Smooth muscle cell (in vitro differentiated cells): ENCODE results near the gene EYA2. TPM values are rescaled to one million over a fixed set of nuclear protein-coding genes. Genes with fewer than 3 reads are reported as not detected.

ENCODE experiments used
- DNase-seq: peaks from one replicate; lab custom pipeline; 2025; ENCODE audit not compliant: unreplicated experiment; lab: John Stamatoyannopoulos, UW
- H2AFZ ChIP-seq: fragments of 200-600 bp; sonication (generic); 2 replicates; pipeline ENCODE4 v1.6.0; 2016; ENCODE audit warnings: antibody characterized with exemption, low read depth, mild to moderate bottlenecking
- H3F3A ChIP-seq: fragments of 200-600 bp; sonication (generic); 2 replicates; pipeline ENCODE4 v1.6.0; 2017; ENCODE audit warnings: antibody characterized with exemption, low read depth
- H3K27ac ChIP-seq: fragments of 200-600 bp; sonication (generic); 2 replicates; pipeline ENCODE4 v1.5.1; 2016; ENCODE audit warnings: low read depth, mild to moderate bottlenecking
- H3K27me3 ChIP-seq: fragments of 200-600 bp; sonication (generic); 2 replicates; pipeline ENCODE4 v1.6.1; 2016; ENCODE audit warnings: low read depth, mild to moderate bottlenecking
- H3K36me3 ChIP-seq: fragments of 200-600 bp; sonication (generic); 2 replicates; pipeline ENCODE4 v1.5.1; 2016; ENCODE audit warnings: low read depth
- H3K4me1 ChIP-seq: fragments of 200-600 bp; sonication (generic); 2 replicates; pipeline ENCODE4 v1.5.1; 2016; ENCODE audit warnings: low read depth
- H3K4me2 ChIP-seq: fragments of 200-600 bp; sonication (generic); 2 replicates; pipeline ENCODE4 v1.6.0; 2016; ENCODE audit warnings: mild to moderate bottlenecking
- H3K4me3 ChIP-seq: fragments of 200-600 bp; sonication (generic); 2 replicates; pipeline ENCODE4 v1.5.1; 2016; ENCODE audit warnings: mild to moderate bottlenecking
- H3K79me2 ChIP-seq: fragments of 200-600 bp; sonication (generic); 2 replicates; pipeline ENCODE4 v1.6.0; 2016; ENCODE audit warnings: low read depth, mild to moderate bottlenecking
- H3K9ac ChIP-seq: fragments of 200-600 bp; sonication (generic); 2 replicates; pipeline ENCODE4 v1.6.0; 2016; ENCODE audit warnings: low read depth
- H3K9me3 ChIP-seq: fragments of 200-600 bp; sonication (generic); replicated peaks from 2 replicates; pipeline ENCODE4 v1.5.1; 2016; ENCODE audit warnings: low read depth
- H4K20me1 ChIP-seq: fragments of 200-600 bp; sonication (generic); 2 replicates; pipeline ENCODE4 v1.6.0; 2016; ENCODE audit warnings: low read depth
- CTCF ChIP-seq: fragments of 200-600 bp; sonication (generic); IDR thresholded peaks from 2 replicates; pipeline ENCODE4 v1.5.1; 2017; ENCODE audit warnings: borderline replicate concordance, mild to moderate bottlenecking, antibody characterized with exemption; ENCODE audit not compliant: insufficient read depth, poor library complexity, severe bottlenecking
- WGBS: methylation state at CpG from one replicate; pipeline ENCODE4 v1.1.7; 2016; ENCODE audit warnings: low lambda C conversion rate; 5-methylcytosine and 5-hydroxymethylcytosine counted together
- polyA plus RNA-seq: library from polyadenylated mRNA; unstranded; fragments of >200 nt; fragmentation: Nextera tagmentation; extraction: Ambion mirVana; gene quantifications from 2 replicates; pipeline ENCODE4 v1.2.1, GENCODE V29; 2016
- total RNA-seq: library from RNA; depleted of rRNA; stranded (reverse); fragments of >200 nt; gene quantifications from 2 replicates; pipeline ENCODE4 v1.2.3, GENCODE V29; 2014

EYA2 gene
- total and polyA plus RNA-seq, 2 experiments from 2014 or later = 0.98 to 1.3 TPM

GRCh38 chr20:46895906-46896242, 1.2 kb downstream of the EYA2 start:
- no peaks in the 10 kb centered on the region for H3K79me2 ChIP-seq
- DNase-seq = no peak
- peaks cover 6% of the 10 kb centered on the region for H3F3A ChIP-seq
- H3K4me2 ChIP-seq = peak overlapping the region; percentile 91
- no peaks in the 10 kb centered on the region for H3K36me3 ChIP-seq
- H3K27ac ChIP-seq = no peak overlapping the region
- WGBS = 14% methylated on average over 12 of the region's 12 CpGs
- H4K20me1 ChIP-seq = no peaks in the 10 kb centered on the region
- peak overlapping the region; percentile 56 for H3K4me3 ChIP-seq
- TF ChIP-seq CTCF = no peak
- no peak overlapping the region for H3K9ac ChIP-seq
- H2AFZ ChIP-seq = peak overlapping the region; percentile 77
- H3K27me3 ChIP-seq = peaks cover 30% of the 10 kb centered on the region
- H3K4me1 ChIP-seq = peaks cover 8% of the 10 kb centered on the region
- no peaks in the 10 kb centered on the region for H3K9me3 ChIP-seq

DNA sequence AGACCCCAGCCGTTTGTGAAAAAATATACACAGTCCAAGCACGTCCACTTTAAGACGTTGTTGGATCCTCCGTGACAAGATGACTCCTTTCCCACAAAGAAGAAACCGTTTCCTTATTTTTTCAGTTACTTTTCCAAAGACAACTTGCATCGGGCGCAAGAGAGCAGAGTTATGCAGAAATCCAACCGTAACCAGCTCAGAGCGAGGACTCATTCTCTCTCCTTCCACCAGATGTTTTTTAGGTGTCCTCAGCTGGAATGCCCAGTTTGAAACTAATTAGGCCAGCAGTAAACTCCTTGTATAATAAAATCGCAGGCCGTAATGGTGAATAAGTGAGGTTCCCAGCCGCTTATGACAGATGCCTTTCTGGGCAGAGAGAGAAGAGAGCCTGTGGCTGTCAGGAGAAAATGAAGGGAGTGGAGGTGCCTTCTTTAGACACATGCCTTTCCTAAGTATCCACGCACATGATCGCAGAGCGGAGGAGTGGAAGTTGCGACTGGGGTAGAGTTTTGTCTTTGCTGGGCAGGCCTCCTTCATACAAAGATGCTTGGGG, 2.8 kb downstream of the EYA2 start:
- no peaks in the 10 kb centered on the region for H3K9me3 ChIP-seq
- H3K79me2 ChIP-seq = no peaks in the 10 kb centered on the region
- no peak overlapping the region for H3K9ac ChIP-seq
- H3K36me3 ChIP-seq = no peaks in the 10 kb centered on the region
- peaks cover 6% of the 10 kb centered on the region for H3F3A ChIP-seq
- H3K4me1 ChIP-seq = peaks cover 8% of the 10 kb centered on the region
- H3K27me3 ChIP-seq = peaks cover 30% of the 10 kb centered on the region
- H3K4me2 ChIP-seq = no peak overlapping the region
- H4K20me1 ChIP-seq = no peaks in the 10 kb centered on the region
- TF ChIP-seq CTCF = no peak
- 89% methylated on average over 16 of the region's 16 CpGs for WGBS
- no peak overlapping the region for H3K27ac ChIP-seq
- DNase-seq = no peak
- H3K4me3 ChIP-seq = no peak overlapping the region
- no peak overlapping the region for H2AFZ ChIP-seq

DNA sequence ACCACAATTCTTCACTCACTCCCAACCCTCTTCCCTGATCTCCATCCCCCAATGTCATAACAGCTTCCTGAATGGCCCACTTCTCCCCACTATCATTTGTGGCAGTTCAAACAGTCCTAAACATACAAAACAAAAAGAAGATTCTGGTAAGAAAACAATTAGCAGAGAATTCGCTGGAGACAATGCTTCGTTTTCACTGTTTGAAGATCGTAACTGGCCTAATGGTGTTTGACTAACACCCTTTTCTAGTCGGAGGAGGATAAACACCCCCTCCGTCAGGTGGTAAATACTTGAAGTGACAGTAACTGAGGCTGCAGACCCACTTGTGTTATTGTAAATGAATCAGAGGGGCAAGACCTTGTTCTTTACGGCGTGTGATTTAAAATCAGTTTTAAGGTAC, 3.8 kb downstream of the EYA2 start:
- peaks cover 17% of the 10 kb centered on the region for H3K4me1 ChIP-seq
- H2AFZ ChIP-seq = no peak overlapping the region
- no peaks in the 10 kb centered on the region for H3K9me3 ChIP-seq
- no peak for DNase-seq
- no peaks in the 10 kb centered on the region for H3K79me2 ChIP-seq
- H3K4me3 ChIP-seq = no peak overlapping the region
- peaks cover 30% of the 10 kb centered on the region for H3K27me3 ChIP-seq
- no peak overlapping the region for H3K4me2 ChIP-seq
- WGBS = 77% methylated on average over 7 of the region's 7 CpGs
- H3K36me3 ChIP-seq = no peaks in the 10 kb centered on the region
- no peak overlapping the region for H3K27ac ChIP-seq
- TF ChIP-seq CTCF = no peak
- H4K20me1 ChIP-seq = no peaks in the 10 kb centered on the region
- no peak overlapping the region for H3K9ac ChIP-seq
- peaks cover 6% of the 10 kb centered on the region for H3F3A ChIP-seq

- 47% methylated on average over 11 of the region's 11 CpGs for WGBS
- Histone ChIP-seq H3K4me1 (peaks cover 21% of the 10 kb centered on the region), H3K27ac (peak overlapping the region; percentile 70), H3F3A (no peaks in the 10 kb centered on the region), H3K9ac (no peak overlapping the region), H3K4me2 (peak overlapping the region; percentile 46), H2AFZ (peak overlapping the region; percentile 48), H3K27me3 (peaks cover 30% of the 10 kb centered on the region), H3K4me3 (no peak overlapping the region), H3K36me3 (no peaks in the 10 kb centered on the region), H3K9me3 (no peaks in the 10 kb centered on the region), H3K79me2 (no peaks in the 10 kb centered on the region), H4K20me1 (no peaks in the 10 kb centered on the region)
- no peak for TF ChIP-seq CTCF
- DNase-seq = no peak
Observed at GRCh38 chr20:46899621-46900020, 5.0 kb downstream of the EYA2 start.
